GM10248 (cell line): Measurements from ENCODE around the gene LLGL2.
"Not testable (repeated sequence)": the region's sequence is repeated elsewhere in the genome, so short reads cannot be mapped to it uniquely, and the experiment has no call there.

Source experiments
- CTCF ChIA-PET: fragments of 300-600 bp; sonication (Branson Sonifier 250); formaldehyde crosslinking; extraction: SDS; loops from one replicate; lab custom pipeline; 2021; ENCODE audit warnings: antibody characterized with exemption; lab: Yijun Ruan, JAX
- POLR2A ChIA-PET: fragments of 350-650 bp; sonication (Branson Sonifier 250); formaldehyde crosslinking; extraction: SDS; loops from one replicate; lab custom pipeline; 2020; ENCODE audit warnings: antibody characterized with exemption; lab: Yijun Ruan, JAX
- DNase-seq: peaks from one replicate; pipeline ENCODE4 v3.0.0; 2012; ENCODE audit errors: extremely low spot score
- CTCF ChIP-seq: IDR thresholded peaks from 2 replicates; pipeline ENCODE4 v1.5.1; 2012; ENCODE audit warnings: mild to moderate bottlenecking, low read depth; ENCODE audit errors: extremely low read depth, missing control alignments, control extremely low read depth

LLGL2 gene

DNA sequence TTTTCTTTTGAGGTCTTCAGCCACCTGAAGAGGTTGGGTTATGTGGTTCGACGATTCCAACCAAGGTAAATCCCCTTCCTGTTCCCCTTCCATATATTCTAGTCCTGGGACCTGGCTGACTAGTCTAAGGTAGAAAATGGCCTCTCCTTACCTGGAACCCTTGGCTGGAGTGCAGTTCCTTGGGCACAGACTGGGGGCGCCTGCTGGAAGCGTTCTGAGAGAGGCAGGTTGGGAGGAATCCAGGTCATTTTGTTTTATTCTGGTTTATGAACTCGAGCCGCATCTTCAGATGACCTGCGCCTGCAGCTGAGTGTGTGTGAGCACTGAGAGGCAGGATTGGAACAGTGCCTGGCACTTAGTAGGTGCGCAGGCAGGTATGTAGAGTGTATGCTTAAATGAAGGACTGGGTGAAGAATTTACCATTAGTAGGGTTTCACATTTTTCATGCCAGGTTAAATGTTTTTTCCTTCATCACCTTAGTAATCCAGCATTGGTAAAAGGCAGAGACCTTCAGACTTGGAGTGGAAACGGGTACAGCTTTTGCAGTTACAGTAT is 6.4 kb upstream of the LLGL2 start:
- no peak for DNase-seq
- TF ChIP-seq CTCF, result no peak
- ChIA-PET CTCF (interaction anchor here (1.0 to 1.6 kb wide), 3 partner anchors 14 to 230 kb away, joined by 3 to 6 read pairs (median 3); partner anchors contain the start of gene SLC25A19), POLR2A (no interaction called here)

DNA sequence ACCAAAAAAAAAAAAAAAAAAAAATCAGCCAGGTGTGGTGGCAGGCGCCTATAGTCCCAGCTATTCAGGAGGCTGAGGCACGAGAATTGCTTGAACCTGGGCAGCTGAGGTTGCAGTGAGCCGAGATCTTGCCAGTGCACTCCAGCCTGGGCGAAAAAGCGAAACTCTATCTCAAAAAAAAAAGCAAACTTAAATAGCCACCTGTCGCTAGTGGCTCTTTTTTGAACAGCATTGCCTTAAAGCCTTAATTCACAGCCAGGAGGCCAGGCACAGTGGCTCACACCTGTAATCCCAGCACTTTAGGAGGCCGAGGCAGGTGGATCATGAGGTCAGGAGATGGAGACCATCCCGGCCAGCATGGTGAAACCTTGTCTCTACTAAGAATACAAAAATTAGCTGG is 5.1 kb upstream of the LLGL2 start:
- CTCF ChIA-PET, result interaction anchor here (1.1 kb wide), 1 partner anchor 70 kb away, joined by 3 read pairs; no protein-coding TSS in a partner anchor
- POLR2A ChIA-PET, DNase-seq: not testable (repeated sequence)

DNA sequence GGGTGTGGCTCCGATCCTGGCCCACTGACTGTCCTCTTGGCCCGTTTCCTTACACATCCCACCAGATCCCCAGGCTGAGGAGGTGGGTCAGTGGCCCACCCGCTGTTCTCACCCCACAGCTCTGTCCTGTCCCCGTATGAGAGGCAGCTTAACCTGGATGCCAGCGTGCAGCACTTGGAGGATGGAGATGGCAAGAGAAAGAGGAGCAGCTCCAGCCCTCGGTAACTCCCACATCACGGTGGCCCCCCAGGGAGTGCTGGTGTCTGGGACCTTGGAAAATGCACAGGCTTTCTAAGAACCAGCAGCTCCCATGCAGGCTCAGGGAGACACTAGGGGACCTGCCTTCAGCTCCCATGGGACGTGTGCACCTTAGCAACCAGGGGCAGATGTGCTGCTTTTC is 4.2 kb upstream of the LLGL2 start:
- DNase-seq, result no peak
- no peak for TF ChIP-seq CTCF
- CTCF ChIA-PET, result interaction anchor here (0.6 to 1.8 kb wide), 2 partner anchors 14 to 16 kb away, joined by 3 to 4 read pairs; no protein-coding TSS in a partner anchor
- POLR2A ChIA-PET, result no interaction called here

DNA sequence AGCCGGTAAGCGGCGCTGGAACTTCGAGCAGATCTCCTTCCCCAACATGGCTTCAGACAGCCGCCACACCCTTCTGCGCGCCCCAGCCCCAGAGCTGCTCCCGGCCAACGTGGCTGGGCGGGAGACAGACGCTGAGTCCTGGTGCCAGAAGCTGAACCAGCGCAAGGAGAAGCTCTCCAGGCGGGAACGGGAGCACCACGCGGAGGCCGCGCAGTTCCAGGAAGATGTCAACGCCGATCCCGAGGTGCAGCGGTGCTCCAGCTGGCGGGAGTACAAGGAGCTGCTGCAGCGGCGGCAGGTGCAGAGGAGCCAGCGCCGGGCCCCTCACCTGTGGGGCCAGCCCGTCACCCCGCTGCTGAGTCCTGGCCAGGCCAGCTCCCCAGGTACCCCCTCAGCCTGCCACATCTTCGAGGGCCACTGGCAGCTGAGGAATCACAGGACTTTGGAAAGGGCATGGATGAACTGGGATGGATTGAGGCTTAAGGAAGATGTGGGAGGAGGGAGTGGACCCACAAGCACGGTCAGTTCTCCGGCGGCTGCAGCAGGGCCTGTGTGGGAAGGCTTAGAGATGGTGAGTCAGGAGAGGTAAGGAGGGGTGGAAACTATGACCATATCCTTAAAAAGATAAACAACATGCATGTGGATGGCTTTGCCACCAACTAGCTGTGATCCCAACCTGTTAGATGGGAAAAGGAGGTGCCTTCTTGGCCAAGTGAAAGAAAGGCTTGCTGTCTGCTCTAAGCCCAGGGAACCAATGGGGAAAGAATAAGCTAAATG is 3.4 kb upstream of the LLGL2 start:
- POLR2A ChIA-PET, result no interaction called here
- DNase-seq, result no peak
- no peak for TF ChIP-seq CTCF
- CTCF ChIA-PET, result interaction anchor here (0.6 to 1.8 kb wide), 3 partner anchors 15 to 408 kb away, joined by 3 to 4 read pairs (median 3); no protein-coding TSS in a partner anchor

DNA sequence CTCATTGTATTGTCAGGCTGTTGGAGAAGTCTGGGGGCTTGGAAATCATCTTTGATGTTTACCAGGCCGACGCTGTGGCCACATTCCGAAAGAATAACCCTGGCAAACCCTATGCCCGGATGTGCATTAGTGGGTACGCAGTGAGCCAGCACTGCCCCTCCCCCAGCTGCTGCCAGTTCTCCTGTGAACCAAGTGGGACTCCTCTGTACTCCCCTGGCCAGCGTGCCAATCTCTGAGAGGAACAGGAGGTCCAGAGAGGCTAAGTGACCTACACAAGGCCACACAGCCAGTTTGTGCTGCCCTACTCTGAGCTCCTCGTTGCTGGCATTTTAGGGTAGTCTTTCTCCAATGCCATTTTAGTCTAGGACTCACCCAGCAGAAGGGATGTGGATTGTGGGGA is 1.9 kb upstream of the LLGL2 start:
- ChIA-PET CTCF (interaction anchor here (1.1 to 2.2 kb wide), 2 partner anchors 7 to 19 kb away, joined by 3 to 13 read pairs; partner anchors contain the start of gene TSEN54), POLR2A (no interaction called here)
- TF ChIP-seq CTCF, result no peak
- no peak for DNase-seq

- CTCF ChIA-PET, result interaction anchor here (0.9 to 2.2 kb wide), 5 partner anchors 8 to 112 kb away, joined by 3 to 13 read pairs (median 4); partner anchors contain the start of gene TSEN54
- no peak for TF ChIP-seq CTCF
- POLR2A ChIA-PET, result no interaction called here
- DNase-seq, result no peak
Observed at GRCh38 chr17:75524269-75524969, 1.1 kb upstream of the LLGL2 start.
